IPS-11a (cell line): ENCODE results near the gene CKS2.
A peak's percentile ranks its signal among the peaks of the same experiment; 100 is the strongest.
"Not testable (repeated sequence)": the region's sequence is repeated elsewhere in the genome, so short reads cannot be mapped to it uniquely, and the experiment has no call there.

ENCODE experiments used
- H3K4me3 ChIP-seq: one replicate; pipeline ENCODE4 v1.5.1; 2013; ENCODE audit warnings: low read depth, low read length, control low read depth

CKS2 gene

GRCh38 chr9:89310475-89311345 lies at the start of gene CKS2:
Gene CKS2 (plus strand): TSS chr9:89311195. CDS start chr9:89311293, 98 bp downstream.
- H3K4me3 ChIP-seq: peak within 1 kb of the TSS; percentile 82

DNA sequence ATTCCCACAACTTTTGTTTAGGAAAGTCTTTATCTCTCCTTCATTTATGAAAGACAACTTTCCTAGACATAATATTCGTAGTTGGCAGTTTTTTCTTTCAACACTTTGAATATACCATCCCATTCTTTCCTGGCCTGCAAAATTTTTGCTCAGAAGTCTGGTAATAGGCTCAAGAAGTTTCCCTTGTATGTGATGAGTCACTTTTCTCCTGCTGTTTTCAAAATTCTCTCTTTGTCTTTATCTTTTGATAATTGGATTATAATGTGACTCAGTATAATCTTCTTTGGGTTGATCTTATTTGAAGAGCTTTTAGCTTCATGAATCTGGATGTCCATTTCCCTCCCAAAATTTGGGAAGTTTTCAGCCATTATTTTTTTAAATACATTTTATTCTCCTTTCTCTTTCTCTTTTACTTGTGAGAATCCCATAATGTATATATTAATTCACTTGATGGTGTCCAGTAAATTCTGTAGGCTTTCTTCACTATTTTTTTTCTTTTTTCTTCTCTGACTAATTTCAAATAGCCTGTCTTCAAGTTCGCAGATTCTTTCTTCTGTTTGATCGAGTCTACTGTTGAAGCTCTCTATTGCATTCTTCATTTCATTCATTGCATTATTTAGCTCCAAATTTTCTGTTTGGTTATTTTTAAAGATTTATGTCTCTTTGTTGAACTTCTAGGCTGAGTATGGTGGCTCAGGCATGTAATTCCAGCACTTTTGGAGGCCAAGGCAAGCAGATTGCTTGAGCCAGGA lies 37.3 kb upstream of the CKS2 start:
- H3K4me3 ChIP-seq: no peak overlapping the region

DNA sequence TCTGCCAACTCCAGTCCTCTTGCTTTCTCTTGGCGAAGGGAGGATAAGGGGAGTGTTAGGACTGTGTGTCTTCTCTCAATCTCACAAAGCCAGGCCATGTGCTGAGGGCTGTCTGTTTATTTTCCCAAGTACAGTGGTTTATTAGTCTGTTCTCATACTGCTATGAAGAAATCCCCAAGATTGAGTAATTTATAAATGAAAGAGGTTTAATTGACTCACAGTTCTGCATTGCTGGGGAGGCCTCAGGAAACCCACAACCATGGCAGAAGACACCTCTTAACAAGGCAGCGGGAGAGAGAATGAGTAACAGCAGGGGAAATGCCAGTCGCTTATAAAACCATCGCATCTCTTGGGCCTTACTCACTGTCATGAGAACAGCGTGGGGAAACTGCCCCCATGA lies 36.2 kb upstream of the CKS2 start:
- no peak overlapping the region for H3K4me3 ChIP-seq

- not testable (repeated sequence) for H3K4me3 ChIP-seq
Measured at GRCh38 chr9:89276040-89276439, 35.0 kb upstream of the CKS2 start.

DNA sequence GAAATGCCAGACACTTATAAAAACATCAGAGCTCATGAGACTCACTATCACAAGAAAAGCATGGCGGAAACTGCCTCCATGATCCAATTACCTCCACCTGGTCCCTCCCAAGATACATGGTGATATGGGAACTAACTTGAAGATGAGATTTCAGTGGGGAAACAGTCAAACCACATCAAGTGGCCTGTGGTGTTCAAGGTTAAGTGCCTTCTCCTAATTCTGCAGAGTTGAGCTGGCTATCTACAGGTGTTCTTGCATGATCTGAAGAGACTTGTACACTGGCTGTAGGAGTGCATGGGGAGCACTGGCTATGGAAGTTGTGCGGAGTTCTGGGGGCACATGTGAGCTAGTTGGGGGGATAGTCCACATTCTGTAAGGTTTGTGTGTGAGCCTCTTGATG lies 34.0 kb upstream of the CKS2 start:
- H3K4me3 ChIP-seq: no peak overlapping the region

GRCh38 chr9:89277454-89277853 lies 33.5 kb upstream of the CKS2 start:
- H3K4me3 ChIP-seq: no peak overlapping the region

- H3K4me3 ChIP-seq: no peak overlapping the region
Measured at GRCh38 chr9:89278551-89278950, 32.4 kb upstream of the CKS2 start.

- H3K4me3 ChIP-seq: no peak overlapping the region
Measured at GRCh38 chr9:89278997-89279739, 31.8 kb upstream of the CKS2 start.

DNA sequence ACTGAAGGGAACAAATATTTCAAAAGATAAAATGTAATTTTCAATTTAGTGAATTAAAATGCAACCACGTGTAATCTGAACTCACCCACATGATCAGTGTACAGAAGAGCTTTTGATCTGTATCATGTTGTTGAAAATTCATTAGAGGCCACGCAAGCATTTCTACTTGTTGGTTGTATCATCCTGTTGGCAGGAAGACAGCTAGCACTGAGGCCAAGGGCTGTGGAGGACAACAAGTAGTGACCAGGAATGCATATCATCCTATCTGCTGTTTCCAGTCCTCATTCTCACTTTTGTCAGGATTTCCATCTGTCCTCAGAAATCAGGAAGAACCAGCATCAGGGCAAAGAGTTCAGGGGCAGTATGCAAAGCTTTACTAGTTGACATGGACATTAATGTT lies 29.9 kb upstream of the CKS2 start:
- H3K4me3 ChIP-seq: no peak overlapping the region

GRCh38 chr9:89282248-89282968 lies 28.6 kb upstream of the CKS2 start:
- not testable (repeated sequence) for H3K4me3 ChIP-seq

DNA sequence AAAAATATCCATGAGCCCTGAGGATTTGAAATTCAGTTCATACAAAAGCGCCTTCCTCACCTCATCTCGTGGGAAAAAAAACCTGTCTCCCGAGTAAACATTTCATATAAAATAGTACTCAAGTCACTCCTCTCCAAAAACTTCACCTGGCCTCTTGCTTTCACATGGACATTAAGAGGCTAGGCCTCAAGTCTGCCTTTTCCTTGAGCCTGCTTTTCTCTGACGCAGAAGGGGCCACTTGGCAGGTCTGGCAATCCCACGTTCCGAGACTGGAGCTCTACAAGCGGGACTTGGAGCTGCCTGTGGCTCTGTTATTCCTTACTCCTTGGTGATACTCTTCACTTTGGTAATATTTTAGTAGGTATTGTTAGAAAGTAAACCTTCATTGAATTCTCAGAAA lies 26.9 kb upstream of the CKS2 start:
- no peak overlapping the region for H3K4me3 ChIP-seq

DNA sequence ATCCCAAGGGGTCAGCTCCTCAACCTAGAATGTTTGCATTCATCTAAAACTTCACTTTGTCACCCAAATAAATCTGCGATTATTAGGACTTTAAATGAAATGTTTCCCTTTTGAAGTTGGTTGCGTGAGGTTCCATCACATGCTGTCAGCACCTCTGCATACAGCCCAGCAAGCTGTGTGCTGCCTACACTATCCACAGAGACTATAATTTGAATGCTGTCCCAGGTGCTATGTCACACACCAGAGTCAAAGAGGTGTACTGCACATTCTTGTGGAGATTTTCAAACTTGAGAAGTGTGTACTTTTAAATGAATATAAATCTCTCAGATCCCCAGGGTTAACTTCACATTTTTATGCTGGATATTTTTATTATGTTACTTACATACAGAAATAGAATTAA lies 19.3 kb upstream of the CKS2 start:
- H3K4me3 ChIP-seq: no peak overlapping the region

GRCh38 chr9:89293014-89293413 lies 18.0 kb upstream of the CKS2 start:
- H3K4me3 ChIP-seq: no peak overlapping the region

- H3K4me3 ChIP-seq: no peak overlapping the region
Measured at GRCh38 chr9:89295400-89295799, 15.6 kb upstream of the CKS2 start.

DNA sequence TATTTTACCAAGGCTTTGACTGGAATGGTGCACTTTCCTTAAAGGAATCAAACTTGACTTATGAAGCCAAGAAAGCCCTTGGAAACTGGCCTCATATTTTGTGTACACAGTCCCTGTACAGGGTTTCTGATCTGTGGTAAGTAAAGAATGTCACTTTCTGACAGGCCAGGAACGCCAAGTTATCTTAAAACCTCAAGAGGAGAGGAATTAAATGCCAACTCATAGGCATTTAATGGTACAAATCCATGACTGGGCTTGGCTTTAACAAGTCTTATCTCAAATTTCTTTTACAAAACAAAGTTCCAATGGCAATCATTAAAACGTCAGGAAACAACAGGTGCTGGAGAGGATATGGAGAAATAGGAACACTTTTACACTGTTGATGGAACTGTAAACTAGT lies 9.0 kb upstream of the CKS2 start:
- H3K4me3 ChIP-seq: not testable (repeated sequence)

DNA sequence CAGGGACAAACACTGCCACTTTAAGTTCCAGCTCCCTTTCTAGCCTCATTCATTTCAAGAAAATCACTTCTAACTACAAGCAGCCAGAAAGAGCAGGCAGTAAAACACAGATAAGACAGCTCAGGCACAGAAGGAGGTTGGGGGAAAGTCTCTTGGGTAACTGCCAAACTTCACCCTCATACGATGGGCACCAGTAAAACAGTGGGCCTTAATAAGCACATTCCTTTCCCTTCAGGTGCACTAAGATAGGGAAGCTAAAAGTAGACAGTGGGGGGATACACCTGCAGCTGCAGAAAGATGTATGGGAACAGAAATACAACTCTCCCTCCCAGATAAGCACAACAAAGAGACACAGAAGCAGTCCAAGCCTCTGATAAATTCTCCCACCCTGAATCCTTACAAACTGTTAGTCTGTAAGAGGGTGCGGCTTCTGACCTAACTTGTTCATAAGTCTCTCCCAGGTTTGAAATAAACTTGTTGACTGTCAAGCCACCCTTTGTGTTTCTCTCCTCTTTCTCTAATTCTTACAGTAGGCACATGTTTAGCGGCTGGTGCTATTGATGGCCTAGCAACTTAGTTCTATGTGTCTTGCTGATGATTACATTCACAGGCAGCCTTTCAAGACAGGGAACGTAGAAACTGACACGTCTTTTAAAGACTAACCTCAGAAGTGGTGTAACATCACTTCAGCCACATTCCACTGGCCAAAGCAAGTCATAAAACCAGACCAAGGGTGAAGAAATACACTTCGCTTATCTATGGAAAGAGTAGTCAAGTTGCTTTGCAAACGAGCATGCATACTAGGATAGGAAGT lies 6.8 kb upstream of the CKS2 start:
- no peak overlapping the region for H3K4me3 ChIP-seq

DNA sequence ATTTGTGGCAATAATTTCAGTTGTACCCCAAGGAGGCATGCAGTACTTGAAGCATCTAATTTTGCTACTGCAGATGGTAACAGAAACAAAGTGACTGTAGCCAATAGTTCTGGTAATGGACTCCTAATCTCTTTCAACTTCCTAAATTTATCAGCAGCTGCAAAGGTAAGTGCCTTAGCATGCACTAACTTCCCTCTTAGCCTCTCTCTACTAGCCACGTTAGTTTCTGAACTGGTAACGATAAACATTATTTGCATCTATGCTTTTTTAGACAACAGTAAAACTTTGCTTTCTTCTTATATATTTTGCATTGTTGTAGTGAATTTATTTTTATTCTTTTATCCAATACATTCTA lies 6.2 kb upstream of the CKS2 start:
- H3K4me3 ChIP-seq: no peak overlapping the region

DNA sequence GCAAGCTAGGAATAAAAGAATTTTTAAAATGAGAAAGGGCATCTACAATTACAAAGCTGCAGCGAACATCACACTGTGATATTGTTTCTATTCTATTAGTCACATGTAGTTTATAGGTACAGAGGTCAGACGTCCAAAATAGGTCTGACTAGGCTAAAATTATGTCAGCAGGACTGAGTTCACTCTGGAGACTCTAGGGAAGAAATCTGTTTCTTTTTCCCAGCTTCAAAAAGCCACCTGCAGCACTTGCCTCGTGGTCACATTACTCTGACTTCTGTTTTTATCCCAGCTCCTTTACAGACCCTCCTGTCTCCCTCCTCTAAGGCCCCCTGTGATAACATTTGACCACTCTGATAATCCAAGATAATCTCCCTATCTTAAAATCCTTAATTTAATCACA lies 5.1 kb upstream of the CKS2 start:
- no peak overlapping the region for H3K4me3 ChIP-seq

- H3K4me3 ChIP-seq: no peak overlapping the region
Measured at GRCh38 chr9:89309166-89309565, 1.8 kb upstream of the CKS2 start.
